Uterus (tissue), 4 donors: Measurements from ENCODE around the gene FAXC. TPM values are rescaled to one million over a fixed set of nuclear protein-coding genes. Genes with fewer than 3 reads are reported as not detected.
A peak's percentile ranks its signal among the peaks of the same experiment; 100 is the strongest.

ENCODE experiments used
- DNase-seq, 2 donors: peaks; one replicate each; pipeline ENCODE4 v3.0.0-alpha.2; 2019 to 2020
- H3K27ac ChIP-seq, 2 donors: fragments of 200-600 bp; sonication (generic); 1 replicate in 1 of 2; 2 replicates in 1 of 2; pipeline ENCODE4 v1.5.1; 2016 to 2018
- H3K27me3 ChIP-seq, 2 donors: fragments of 200-600 bp; sonication (generic); one replicate each; pipeline ENCODE4 v1.5.1; 2018 to 2019; ENCODE audit warnings: control low read depth in 1 of 2
- H3K36me3 ChIP-seq, 2 donors: fragments of 200-600 bp; sonication (generic); one replicate each; pipeline ENCODE4 v1.5.1; 2019; ENCODE audit warnings: control low read depth in 1 of 2
- H3K4me1 ChIP-seq, 2 donors: fragments of 200-600 bp; sonication (generic); one replicate each; pipeline ENCODE4 v1.5.1; 2018 to 2019; ENCODE audit warnings: control low read depth in 1 of 2
- H3K4me3 ChIP-seq, 2 donors: fragments of 200-600 bp; sonication (generic); 1 replicate in 1 of 2; 2 replicates in 1 of 2; pipeline ENCODE4 v1.5.1; 2018 to 2019; ENCODE audit warnings: mild to moderate bottlenecking in 1 of 2
- H3K9me3 ChIP-seq, 2 donors: fragments of 200-600 bp; sonication (generic); one replicate each; pipeline ENCODE4 v1.5.1; 2019; ENCODE audit warnings: control low read depth in 1 of 2
- POLR2A ChIP-seq, 2 donors: fragments of 450-650 bp; IDR thresholded peaks; one replicate each; pipeline ENCODE4 v1.6.1; 2016; ENCODE audit warnings: antibody characterized with exemption in 2 of 2, mild to moderate bottlenecking in 1 of 2, moderate library complexity in 1 of 2
- intact Hi-C: fragments of 100-400 bp; cut with DNase I; formaldehyde crosslinking; loops from one replicate; pipeline ENCODE4 v1.15.1; 2023; ENCODE audit warnings: low total_unique reads
- total RNA-seq, 4 donors: library from RNA; depleted of rRNA in 3 of 4; stranded (reverse); fragments of >200 nt in 3 of 4; gene quantifications; one replicate each; pipeline versions ENCODE4 v1.1.0 to v1.2.4, GENCODE V29; 2014 to 2023
- TF ChIP-seq, protein P1 (sequence below), 4 experiments: fragments of 200-600 bp in 2 of 4; fragments of 450-650 bp in 2 of 4; sonication (generic) in 2 of 4; IDR thresholded peaks; one replicate each; pipeline ENCODE4 v1.5.1; 2016 to 2019; ENCODE audit warnings: antibody characterized with exemption in 4 of 4, mild to moderate bottlenecking in 2 of 4, moderate library complexity in 1 of 4
- donor health status: DM: yes; HTN: yes; CAD: no.

The FAXC gene
- total RNA-seq, 4 donors from 2014 or later: 2.8 to 11.3 (median 8.9) TPM

- no peak overlapping the region for H3K4me3 ChIP-seq
Measured at GRCh38 chr6:99353126-99353525, 3.7 kb upstream of the FAXC start.

GRCh38 chr6:99350573-99350972, 1.1 kb upstream of the FAXC start:
- intact Hi-C loops: no loop called here
- Histone ChIP-seq H3K27ac (no peak overlapping the region), H3K9me3 (no peaks in the 10 kb centered on the region), H3K27me3 (no peaks in the 10 kb centered on the region), H3K4me3 (no peak overlapping the region), H3K36me3 (no peaks in the 10 kb centered on the region), H3K4me1 (no peaks in the 10 kb centered on the region)
- no peak for TF ChIP-seq POLR2A (IDR thresholded peaks at IDR 0.05)
- DNase-seq: no peak

More at GRCh38 chr6:99353126-99353525, 3.7 kb upstream of the FAXC start:
- no peaks in the 10 kb centered on the region for H3K9me3 ChIP-seq
- H3K27me3 ChIP-seq: no peaks in the 10 kb centered on the region
- no peak for DNase-seq
- H3K4me1 ChIP-seq: no peaks in the 10 kb centered on the region
- H3K27ac ChIP-seq: no peak overlapping the region
- intact Hi-C loops: no loop called here
- TF ChIP-seq, protein P1, sequence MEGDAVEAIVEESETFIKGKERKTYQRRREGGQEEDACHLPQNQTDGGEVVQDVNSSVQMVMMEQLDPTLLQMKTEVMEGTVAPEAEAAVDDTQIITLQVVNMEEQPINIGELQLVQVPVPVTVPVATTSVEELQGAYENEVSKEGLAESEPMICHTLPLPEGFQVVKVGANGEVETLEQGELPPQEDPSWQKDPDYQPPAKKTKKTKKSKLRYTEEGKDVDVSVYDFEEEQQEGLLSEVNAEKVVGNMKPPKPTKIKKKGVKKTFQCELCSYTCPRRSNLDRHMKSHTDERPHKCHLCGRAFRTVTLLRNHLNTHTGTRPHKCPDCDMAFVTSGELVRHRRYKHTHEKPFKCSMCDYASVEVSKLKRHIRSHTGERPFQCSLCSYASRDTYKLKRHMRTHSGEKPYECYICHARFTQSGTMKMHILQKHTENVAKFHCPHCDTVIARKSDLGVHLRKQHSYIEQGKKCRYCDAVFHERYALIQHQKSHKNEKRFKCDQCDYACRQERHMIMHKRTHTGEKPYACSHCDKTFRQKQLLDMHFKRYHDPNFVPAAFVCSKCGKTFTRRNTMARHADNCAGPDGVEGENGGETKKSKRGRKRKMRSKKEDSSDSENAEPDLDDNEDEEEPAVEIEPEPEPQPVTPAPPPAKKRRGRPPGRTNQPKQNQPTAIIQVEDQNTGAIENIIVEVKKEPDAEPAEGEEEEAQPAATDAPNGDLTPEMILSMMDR (IDR thresholded peaks at IDR 0.05): no peak
- TF ChIP-seq POLR2A (IDR thresholded peaks at IDR 0.05): no peak
- H3K36me3 ChIP-seq: no peaks in the 10 kb centered on the region

DNA sequence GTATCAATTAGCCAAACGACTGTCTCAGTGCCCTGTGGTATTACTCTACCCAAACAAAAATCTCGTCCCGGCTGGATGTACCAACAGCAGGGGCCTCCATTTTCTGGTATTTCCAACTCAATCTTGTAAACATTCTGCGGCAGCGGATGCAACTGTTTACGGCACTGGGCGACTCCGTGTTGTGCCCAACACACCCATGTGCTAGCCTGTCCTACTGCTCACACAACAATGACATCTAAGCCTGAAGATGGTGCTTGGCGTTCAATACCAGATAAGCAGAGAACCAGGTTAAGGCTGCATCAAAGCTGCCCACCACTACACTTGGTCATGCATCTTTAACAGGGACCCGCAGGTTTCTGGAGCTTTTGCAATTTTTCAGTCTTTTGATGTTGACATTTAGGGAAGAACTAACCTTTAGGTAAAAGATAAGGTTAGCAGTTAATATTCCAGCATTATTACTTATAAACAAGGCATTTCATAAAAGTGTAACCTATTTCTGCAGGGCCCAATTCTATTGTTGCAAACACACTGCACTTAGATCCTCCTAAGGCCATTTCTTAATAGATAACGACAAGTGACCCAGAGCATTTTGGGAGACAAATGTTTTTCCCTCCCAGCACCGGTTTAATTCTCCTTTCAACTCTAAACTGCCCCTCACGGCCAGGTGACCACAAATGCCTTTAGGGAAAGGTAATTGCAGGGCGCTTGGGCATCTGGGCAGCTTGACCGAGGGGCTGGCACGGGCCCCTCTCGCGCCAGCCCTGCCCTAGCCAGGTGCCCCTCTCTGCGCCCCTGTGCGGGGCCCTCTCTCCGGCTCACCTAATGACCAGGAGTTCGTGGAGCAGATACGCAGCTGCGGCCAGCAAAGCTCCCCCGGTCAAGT, 945 bp downstream of the FAXC start:
- Histone ChIP-seq H3K36me3 (no peaks in the 10 kb centered on the region), H3K4me3 (peak overlapping the region; percentile 43 to 81), H3K27ac (peak overlapping the region; percentile 36 to 79), H3K4me1 (no peaks in the 10 kb centered on the region), H3K27me3 (no peaks in the 10 kb centered on the region), H3K9me3 (no peaks in the 10 kb centered on the region)
- intact Hi-C loops: no loop called here
- no peak for DNase-seq
- no peak for TF ChIP-seq POLR2A (IDR thresholded peaks at IDR 0.05)
- TF ChIP-seq, protein P1 (IDR thresholded peaks at IDR 0.05): no peak

- H3K4me1 ChIP-seq: no peaks in the 10 kb centered on the region
- no peak overlapping the region for H3K27ac ChIP-seq
Measured at GRCh38 chr6:99347804-99348203, 1.7 kb downstream of the FAXC start.

GRCh38 chr6:99346595-99346994, 2.9 kb downstream of the FAXC start:
- no peak for DNase-seq
- H3K36me3 ChIP-seq: no peaks in the 10 kb centered on the region
- no peaks in the 10 kb centered on the region for H3K9me3 ChIP-seq
- H3K27me3 ChIP-seq: no peaks in the 10 kb centered on the region
- TF ChIP-seq, protein P1 (IDR thresholded peaks at IDR 0.05): no peak
- TF ChIP-seq POLR2A (IDR thresholded peaks at IDR 0.05): no peak
- H3K4me3 ChIP-seq: no peak overlapping the region
- no peaks in the 10 kb centered on the region for H3K4me1 ChIP-seq
- intact Hi-C loops: no loop called here
- H3K27ac ChIP-seq: no peak overlapping the region

More at GRCh38 chr6:99347804-99348203, 1.7 kb downstream of the FAXC start:
- no peaks in the 10 kb centered on the region for H3K36me3 ChIP-seq
- H3K27me3 ChIP-seq: no peaks in the 10 kb centered on the region
- DNase-seq: no peak
- intact Hi-C loops: no loop called here
- H3K4me3 ChIP-seq: no peak overlapping the region
- TF ChIP-seq, protein P1 (IDR thresholded peaks at IDR 0.05): no peak
- no peaks in the 10 kb centered on the region for H3K9me3 ChIP-seq
